Measurements from ENCODE around the gene LAT.
"Not testable (repeated sequence)": the region's sequence is repeated elsewhere in the genome, so short reads cannot be mapped to it uniquely, and the experiment has no call there.

LAT gene

DNA sequence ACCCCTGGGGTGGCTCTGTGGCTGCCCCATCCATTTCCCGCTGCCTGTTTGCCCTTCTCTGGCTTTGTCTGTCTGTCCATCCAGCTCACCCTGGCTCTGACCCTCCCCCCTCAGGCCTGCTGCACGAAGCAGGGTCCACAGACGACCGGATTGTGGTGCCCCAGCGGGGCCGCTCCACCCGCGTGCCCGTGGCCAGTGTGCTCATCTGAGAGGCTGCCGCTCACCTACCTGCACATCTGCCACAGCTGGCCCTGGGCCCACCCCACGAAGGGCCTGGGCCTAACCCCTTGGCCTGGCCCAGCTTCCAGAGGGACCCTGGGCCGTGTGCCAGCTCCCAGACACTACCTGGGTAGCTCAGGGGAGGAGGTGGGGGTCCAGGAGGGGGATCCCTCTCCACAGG, 761 bp upstream of the LAT start:
- peak in 1 of 2 donors; percentile 14 for ATAC-seq (replicated peaks)

DNA sequence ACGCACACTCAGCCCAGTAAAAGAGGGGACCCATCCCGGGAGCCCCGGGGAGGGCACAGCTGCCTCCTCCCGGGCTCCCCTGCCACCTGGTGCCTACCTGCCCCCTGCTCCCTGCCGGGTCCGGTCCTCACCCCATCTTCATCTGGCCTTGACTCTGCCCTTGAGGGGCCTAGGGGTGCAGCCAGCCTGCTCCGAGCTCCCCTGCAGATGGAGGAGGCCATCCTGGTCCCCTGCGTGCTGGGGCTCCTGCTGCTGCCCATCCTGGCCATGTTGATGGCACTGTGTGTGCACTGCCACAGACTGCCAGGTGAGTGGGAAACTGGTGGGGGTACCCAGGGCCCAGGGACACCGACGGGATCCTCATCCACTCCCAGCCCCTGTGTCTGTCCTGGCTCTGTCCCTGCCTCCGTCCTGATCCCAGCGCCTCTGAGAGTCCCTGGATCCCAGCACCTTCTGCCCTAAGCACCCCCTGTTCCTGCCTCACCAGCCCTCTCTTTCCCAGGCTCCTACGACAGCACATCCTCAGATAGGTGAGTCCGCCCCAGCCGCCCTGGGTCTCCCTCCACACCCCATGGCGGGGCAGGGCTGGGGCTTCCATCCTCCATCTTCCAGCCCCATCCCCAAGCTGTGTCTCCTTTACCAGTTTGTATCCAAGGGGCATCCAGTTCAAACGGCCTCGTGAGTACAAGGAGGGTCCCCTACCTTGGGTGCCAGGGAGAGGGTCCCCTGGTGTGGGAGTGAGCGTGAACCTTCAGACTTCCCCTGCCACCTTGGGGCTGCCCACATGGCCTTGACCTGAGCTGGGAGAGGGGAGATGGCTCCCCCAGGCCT, 574 bp downstream of the LAT start:
- Mint-ChIP-seq H3K4me1 (peaks cover 16 to 26% of the 10 kb centered on the region in 2 donors), H3K36me3 (peaks cover 80 to 86% of the 10 kb centered on the region in 2 donors), H3K27me3 (no peaks in the 10 kb centered on the region), H3K27ac (peak overlapping the region; percentile 47), H3K9me3 (peaks cover 10 to 12% of the 10 kb centered on the region in 2 donors), H3K4me3 (peak overlapping the region; percentile 20 to 71)
- DNase-seq (no peak), ATAC-seq (replicated peaks) (peak in 1 of 2 donors; percentile 26)

More for the DNA sequence above, 761 bp upstream of the LAT start:
- Mint-ChIP-seq H3K36me3 (peaks cover 72 to 76% of the 10 kb centered on the region in 2 donors), H3K9me3 (peaks cover 10 to 12% of the 10 kb centered on the region in 2 donors), H3K4me1 (peaks cover 16 to 26% of the 10 kb centered on the region in 2 donors), H3K27me3 (no peaks in the 10 kb centered on the region), H3K4me3 (no peak overlapping the region), H3K27ac (peak overlapping the region; percentile 51)
- no peak for DNase-seq

DNA sequence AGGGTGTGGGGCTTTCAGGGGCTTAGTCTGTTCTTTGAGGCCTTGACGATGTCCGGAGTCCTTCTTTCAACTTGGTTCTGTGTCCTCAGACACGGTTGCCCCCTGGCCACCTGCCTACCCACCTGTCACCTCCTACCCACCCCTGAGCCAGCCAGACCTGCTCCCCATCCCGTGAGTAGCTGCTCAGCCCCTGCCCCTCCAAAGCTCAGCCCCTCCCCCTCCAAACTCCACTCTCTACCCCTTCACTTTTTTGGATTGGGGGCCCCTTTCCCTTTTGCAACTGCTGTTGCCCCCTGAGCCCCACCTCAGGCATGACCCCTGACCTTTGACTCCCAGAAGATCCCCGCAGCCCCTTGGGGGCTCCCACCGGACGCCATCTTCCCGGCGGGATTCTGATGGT, 1.2 kb downstream of the LAT start:
- no peak overlapping the region for H3K4me3 Mint-ChIP-seq
- peaks cover 78 to 84% of the 10 kb centered on the region in 2 donors for H3K36me3 Mint-ChIP-seq
- no peaks in the 10 kb centered on the region for H3K27me3 Mint-ChIP-seq
- H3K9me3 Mint-ChIP-seq: peaks cover 10 to 12% of the 10 kb centered on the region in 2 donors
- ATAC-seq (replicated peaks): no peak
- peaks cover 16 to 26% of the 10 kb centered on the region in 2 donors for H3K4me1 Mint-ChIP-seq
- DNase-seq: no peak
- H3K27ac Mint-ChIP-seq: peak overlapping the region; percentile 42

DNA sequence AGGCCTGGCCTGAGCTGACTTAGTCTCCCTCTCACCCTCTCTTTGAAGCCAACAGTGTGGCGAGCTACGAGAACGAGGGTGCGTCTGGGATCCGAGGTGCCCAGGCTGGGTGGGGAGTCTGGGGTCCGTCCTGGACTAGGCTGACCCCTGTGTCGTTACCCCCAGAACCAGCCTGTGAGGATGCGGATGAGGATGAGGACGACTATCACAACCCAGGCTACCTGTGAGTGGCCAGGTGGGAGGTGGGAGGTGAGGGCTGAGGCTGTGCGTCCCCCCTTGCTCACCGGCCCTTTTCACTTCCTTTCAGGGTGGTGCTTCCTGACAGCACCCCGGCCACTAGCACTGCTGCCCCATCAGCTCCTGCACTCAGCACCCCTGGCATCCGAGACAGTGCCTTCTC, 1.6 kb downstream of the LAT start:
- peaks cover 16 to 26% of the 10 kb centered on the region in 2 donors for H3K4me1 Mint-ChIP-seq
- DNase-seq: no peak
- no peak overlapping the region for H3K4me3 Mint-ChIP-seq
- no peaks in the 10 kb centered on the region for H3K27me3 Mint-ChIP-seq
- peaks cover 74 to 79% of the 10 kb centered on the region in 2 donors for H3K36me3 Mint-ChIP-seq
- no peak for ATAC-seq (replicated peaks)
- peaks cover 8 to 12% of the 10 kb centered on the region in 2 donors for H3K9me3 Mint-ChIP-seq
- peak overlapping the region; percentile 42 for H3K27ac Mint-ChIP-seq

- peaks cover 13 to 26% of the 10 kb centered on the region in 2 donors for H3K4me1 Mint-ChIP-seq
- no peak for DNase-seq
- H3K4me3 Mint-ChIP-seq: no peak overlapping the region
- H3K36me3 Mint-ChIP-seq: peaks cover 66 to 71% of the 10 kb centered on the region in 2 donors
- no peaks in the 10 kb centered on the region for H3K27me3 Mint-ChIP-seq
- no peak for ATAC-seq (replicated peaks)
- no peak overlapping the region for H3K27ac Mint-ChIP-seq
- peaks cover 4 to 7% of the 10 kb centered on the region in 2 donors for H3K9me3 Mint-ChIP-seq
These were observed 2.5 kb downstream of the LAT start for GRCh38 chr16:28987170-28987853.

- DNase-seq (no peak), ATAC-seq (replicated peaks) (no peak)
- Mint-ChIP-seq H3K9me3 (peaks cover 4 to 7% of the 10 kb centered on the region in 2 donors), H3K4me3 (no peak overlapping the region), H3K4me1 (peaks cover 8 to 12% of the 10 kb centered on the region in 2 donors), H3K27me3 (no peaks in the 10 kb centered on the region), H3K27ac (peak overlapping the region; percentile 51), H3K36me3 (peaks cover 46 to 50% of the 10 kb centered on the region in 2 donors)
These were observed 4.5 kb downstream of the LAT start for GRCh38 chr16:28989363-28989762.

DNA sequence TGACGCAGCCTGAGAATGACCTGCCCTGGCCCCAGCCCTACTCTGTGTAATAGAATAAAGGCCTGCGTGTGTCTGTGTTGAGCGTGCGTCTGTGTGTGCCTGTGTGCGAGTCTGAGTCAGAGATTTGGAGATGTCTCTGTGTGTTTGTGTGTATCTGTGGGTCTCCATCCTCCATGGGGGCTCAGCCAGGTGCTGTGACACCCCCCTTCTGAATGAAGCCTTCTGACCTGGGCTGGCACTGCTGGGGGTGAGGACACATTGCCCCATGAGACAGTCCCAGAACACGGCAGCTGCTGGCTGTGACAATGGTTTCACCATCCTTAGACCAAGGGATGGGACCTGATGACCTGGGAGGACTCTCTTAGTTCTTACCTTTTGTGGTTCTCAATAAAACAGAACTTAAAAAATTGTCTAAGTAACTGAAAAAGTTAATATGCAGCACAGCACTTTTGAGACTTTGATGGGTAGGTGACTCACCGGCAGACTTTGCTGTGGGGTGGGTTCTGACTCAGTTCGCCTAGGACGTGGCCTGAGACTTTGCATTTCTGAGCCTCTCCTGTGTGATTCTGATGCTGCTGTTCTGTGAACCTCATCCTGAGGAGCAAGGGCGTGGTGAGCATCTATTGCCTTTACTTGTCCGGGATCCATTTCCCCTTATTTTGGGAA, 5.7 kb downstream of the LAT start:
- Mint-ChIP-seq H3K9me3 (peaks cover 4 to 7% of the 10 kb centered on the region in 2 donors), H3K4me1 (peaks cover 2 to 3% of the 10 kb centered on the region in 2 donors), H3K27ac (no peak overlapping the region), H3K36me3 (peaks cover 40 to 44% of the 10 kb centered on the region in 2 donors), H3K4me3 (no peak overlapping the region), H3K27me3 (no peaks in the 10 kb centered on the region)
- DNase-seq: no peak
- ATAC-seq (replicated peaks): no peak

DNA sequence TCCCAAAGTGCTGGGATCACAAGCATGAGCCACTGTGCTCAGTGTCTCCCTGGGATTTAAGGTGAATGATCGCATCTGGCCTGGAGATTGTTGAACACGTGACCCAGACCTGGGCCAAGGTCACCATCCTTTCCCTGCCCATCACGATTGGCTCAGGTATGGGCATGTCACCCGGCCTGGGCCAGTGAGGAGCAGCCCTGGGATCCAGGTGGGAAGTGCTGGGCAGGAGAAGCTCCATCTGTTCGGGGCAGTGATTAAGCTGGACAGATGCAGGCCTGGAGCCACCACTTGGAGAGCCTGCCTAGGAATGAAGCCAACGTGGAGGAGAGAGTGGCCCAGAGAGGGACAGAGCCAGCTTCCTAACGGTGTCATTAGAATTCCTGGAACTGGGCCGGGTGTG, 6.8 kb downstream of the LAT start:
- Mint-ChIP-seq H3K9me3 (peaks cover 4 to 7% of the 10 kb centered on the region in 2 donors), H3K27me3 (no peaks in the 10 kb centered on the region), H3K36me3 (peaks cover 30 to 33% of the 10 kb centered on the region in 2 donors), H3K4me3 (no peak overlapping the region), H3K27ac (no peak overlapping the region), H3K4me1 (no peaks in the 10 kb centered on the region)
- no peak for DNase-seq
- no peak for ATAC-seq (replicated peaks)

DNA sequence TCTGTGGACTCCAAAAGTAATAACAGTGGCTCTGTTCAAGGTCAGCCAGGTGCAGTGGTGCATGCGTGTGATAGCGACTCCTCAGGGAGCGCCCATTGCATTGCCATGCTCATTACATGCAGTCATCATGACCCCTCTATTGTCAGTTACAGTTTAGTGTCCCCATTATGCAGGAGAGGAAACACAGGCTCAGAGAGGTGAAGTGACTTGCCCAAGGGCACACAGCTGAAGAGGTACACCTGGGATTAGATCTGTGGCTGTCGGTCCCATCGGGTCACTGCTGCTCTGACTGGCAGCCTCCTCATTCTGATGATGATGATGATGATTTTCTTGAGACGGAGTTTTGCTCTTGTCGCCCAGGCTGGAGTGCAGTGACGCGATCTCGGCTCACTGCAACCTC, 7.6 kb downstream of the LAT start:
- DNase-seq: no peak

DNA sequence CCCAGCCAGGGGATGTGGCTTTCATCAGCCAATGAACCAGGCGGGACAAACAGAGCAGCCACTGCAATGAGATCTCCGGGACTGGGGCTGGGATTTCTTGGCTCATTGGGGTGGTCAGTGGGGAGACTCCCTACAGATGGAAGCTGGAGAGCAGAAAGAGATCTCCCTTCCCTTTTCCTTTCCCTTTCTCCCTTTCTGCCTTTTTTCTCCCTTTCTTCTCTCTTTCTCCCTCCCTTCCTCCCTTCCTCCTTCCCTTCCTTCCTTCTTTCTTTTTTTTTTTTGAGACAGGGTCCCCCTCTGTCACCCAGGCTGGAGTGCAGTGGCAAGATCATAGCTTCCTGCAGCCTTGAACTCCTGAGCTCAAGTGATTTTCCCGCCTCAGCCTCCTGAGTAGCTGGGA, 14.0 kb downstream of the LAT start:
- H3K4me3 Mint-ChIP-seq: no peak overlapping the region
- H3K9me3 Mint-ChIP-seq: no peaks in the 10 kb centered on the region
- ATAC-seq (replicated peaks) (no peak), DNase-seq (no peak)
- no peak overlapping the region for H3K27ac Mint-ChIP-seq
- peaks cover 8 to 9% of the 10 kb centered on the region in 2 donors for H3K27me3 Mint-ChIP-seq
- H3K36me3 Mint-ChIP-seq: no peaks in the 10 kb centered on the region
- H3K4me1 Mint-ChIP-seq: peaks cover 9 to 10% of the 10 kb centered on the region in 2 donors

More for the DNA sequence above, 7.6 kb downstream of the LAT start:
- H3K36me3 Mint-ChIP-seq: peaks cover 23 to 26% of the 10 kb centered on the region in 2 donors
- no peak overlapping the region for H3K4me3 Mint-ChIP-seq
- H3K4me1 Mint-ChIP-seq: no peaks in the 10 kb centered on the region
- H3K9me3 Mint-ChIP-seq: peaks cover 0 to 1% of the 10 kb centered on the region in 2 donors
- no peak for ATAC-seq (replicated peaks)
- H3K27me3 Mint-ChIP-seq: no peaks in the 10 kb centered on the region
- no peak overlapping the region for H3K27ac Mint-ChIP-seq

GRCh38 chr16:28999577-28999976, 14.7 kb downstream of the LAT start:
- Mint-ChIP-seq H3K4me1 (peaks cover 9 to 10% of the 10 kb centered on the region in 2 donors), H3K36me3 (no peaks in the 10 kb centered on the region), H3K4me3 (no peak overlapping the region), H3K9me3 (no peaks in the 10 kb centered on the region), H3K27ac (peak overlapping the region; percentile 9), H3K27me3 (peaks cover 9 to 11% of the 10 kb centered on the region in 2 donors)
- no peak for ATAC-seq (replicated peaks)
- DNase-seq: no peak

DNA sequence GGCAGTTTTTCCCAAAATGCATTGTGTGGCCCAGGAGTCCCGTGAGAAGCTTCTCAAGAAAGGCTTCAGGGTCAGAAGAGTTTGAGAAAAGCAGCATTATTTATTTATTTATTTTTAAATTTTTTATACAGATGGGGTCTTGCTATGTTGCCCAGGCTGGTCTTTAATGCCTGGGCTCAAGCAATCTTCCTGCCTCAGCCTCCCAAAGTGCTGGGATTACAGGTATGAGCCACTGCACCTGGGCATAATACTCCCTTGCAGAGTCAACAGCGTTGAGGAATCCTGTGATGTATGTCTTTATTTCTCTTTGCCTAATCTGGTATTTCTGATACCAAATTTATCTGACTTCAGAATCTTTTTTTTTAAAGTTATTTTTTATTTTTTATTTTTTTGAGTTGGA, 15.2 kb downstream of the LAT start:
- H3K4me1 Mint-ChIP-seq: peaks cover 9 to 10% of the 10 kb centered on the region in 2 donors
- H3K36me3 Mint-ChIP-seq: no peaks in the 10 kb centered on the region
- H3K27ac Mint-ChIP-seq: no peak overlapping the region
- no peaks in the 10 kb centered on the region for H3K9me3 Mint-ChIP-seq
- DNase-seq (no peak), ATAC-seq (replicated peaks) (no peak)
- peaks cover 9 to 16% of the 10 kb centered on the region in 2 donors for H3K27me3 Mint-ChIP-seq
- H3K4me3 Mint-ChIP-seq: no peak overlapping the region

- H3K36me3 Mint-ChIP-seq; ATAC-seq (replicated peaks): not testable (repeated sequence)
These were observed 19.8 kb downstream of the LAT start for GRCh38 chr16:29004496-29005139.

More at GRCh38 chr16:29004496-29005139, 19.8 kb downstream of the LAT start:
- H3K4me3 Mint-ChIP-seq, H3K9me3 Mint-ChIP-seq, DNase-seq, H3K27ac Mint-ChIP-seq, H3K4me1 Mint-ChIP-seq: not testable (repeated sequence)
- H3K27me3 Mint-ChIP-seq: peaks cover 23 to 48% of the 10 kb centered on the region in 2 donors

Data from stimulated activated naive B cell treated with anti-CD40 and anti-IgM and Interleukin-4, amounts not matched to agents 10 μg/mL and 1 μg/mL and 100 μg/mL, for 72 hours (primary cell).